Suprapubic skin (tissue), 4 donors: ENCODE measurements around the gene TOMM7.

Source experiments
- EP300 ChIP-seq: sonication (generic); formaldehyde crosslinking; IDR thresholded peaks from one replicate; pipeline ENCODE4 v1.6.1; 2017; ENCODE audit warnings: antibody characterized with exemption
- POLR2A ChIP-seq, 2 donors: fragments of 450-650 bp; IDR thresholded peaks; one replicate each; pipeline ENCODE4 v1.6.1; 2017; ENCODE audit warnings: antibody characterized with exemption in 2 of 2, mild to moderate bottlenecking in 2 of 2, moderate library complexity in 2 of 2
- POLR2AphosphoS5 ChIP-seq, 3 donors: sonication (generic); formaldehyde crosslinking; IDR thresholded peaks; one replicate each; pipeline ENCODE4 v1.6.1; 2017; ENCODE audit warnings: antibody characterized with exemption in 3 of 3
- TF ChIP-seq, protein P1 (sequence below), 2 donors: fragments of 200-600 bp in 1 of 2; fragments of 450-650 bp in 1 of 2; sonication (generic) in 1 of 2; IDR thresholded peaks; one replicate each; pipeline ENCODE4 v1.5.1; 2016 to 2019; ENCODE audit warnings: antibody characterized with exemption in 2 of 2, mild to moderate bottlenecking in 1 of 2, moderate library complexity in 1 of 2

DNA sequence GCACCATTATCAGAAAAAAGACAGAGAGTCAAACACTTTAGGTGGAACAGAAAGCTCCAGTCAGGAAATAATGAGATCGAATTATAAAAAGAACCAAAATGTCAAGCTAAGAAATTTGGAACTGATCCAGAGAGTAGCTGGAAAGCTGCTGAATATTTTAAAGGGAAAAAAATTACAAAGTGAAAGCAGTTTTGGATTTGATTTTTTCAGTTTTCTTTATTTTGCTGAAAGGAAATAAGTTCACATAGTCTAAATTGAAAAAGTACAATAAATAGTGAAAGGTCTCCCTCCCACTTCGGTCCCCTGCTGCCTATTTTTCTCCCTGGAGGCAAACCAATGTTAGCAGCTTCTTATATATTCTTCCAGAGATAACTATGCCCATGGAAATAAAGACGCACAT is 11.3 kb upstream of the TOMM7 start:
- no peak for TF ChIP-seq POLR2AphosphoS5 (IDR thresholded peaks at IDR 0.05)
- TF ChIP-seq, protein P1, sequence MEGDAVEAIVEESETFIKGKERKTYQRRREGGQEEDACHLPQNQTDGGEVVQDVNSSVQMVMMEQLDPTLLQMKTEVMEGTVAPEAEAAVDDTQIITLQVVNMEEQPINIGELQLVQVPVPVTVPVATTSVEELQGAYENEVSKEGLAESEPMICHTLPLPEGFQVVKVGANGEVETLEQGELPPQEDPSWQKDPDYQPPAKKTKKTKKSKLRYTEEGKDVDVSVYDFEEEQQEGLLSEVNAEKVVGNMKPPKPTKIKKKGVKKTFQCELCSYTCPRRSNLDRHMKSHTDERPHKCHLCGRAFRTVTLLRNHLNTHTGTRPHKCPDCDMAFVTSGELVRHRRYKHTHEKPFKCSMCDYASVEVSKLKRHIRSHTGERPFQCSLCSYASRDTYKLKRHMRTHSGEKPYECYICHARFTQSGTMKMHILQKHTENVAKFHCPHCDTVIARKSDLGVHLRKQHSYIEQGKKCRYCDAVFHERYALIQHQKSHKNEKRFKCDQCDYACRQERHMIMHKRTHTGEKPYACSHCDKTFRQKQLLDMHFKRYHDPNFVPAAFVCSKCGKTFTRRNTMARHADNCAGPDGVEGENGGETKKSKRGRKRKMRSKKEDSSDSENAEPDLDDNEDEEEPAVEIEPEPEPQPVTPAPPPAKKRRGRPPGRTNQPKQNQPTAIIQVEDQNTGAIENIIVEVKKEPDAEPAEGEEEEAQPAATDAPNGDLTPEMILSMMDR (IDR thresholded peaks at IDR 0.05): no peak
- no peak for TF ChIP-seq POLR2A (IDR thresholded peaks at IDR 0.05)
- no peak for TF ChIP-seq EP300
